ENCODE results near the gene HSPA4.

GRCh38 chr5:133086366-133086875, 34.6 kb downstream of the HSPA4 start:
- no peak for TF ChIP-seq CTCF (IDR thresholded peaks at IDR 0.05; ENCODE audit: low read length)
- TF ChIP-seq EZH2 (optimal IDR thresholded peaks at IDR 0.05; ENCODE audit: low read depth, low read length), result no peak

Data from MM.1S (cell line).